Neuron (in vitro differentiated cells): ENCODE data around the gene PLEKHG3.

Experiments used
- H2AFZ ChIP-seq: one replicate; pipeline ENCODE4 v1.6.1; 2013; ENCODE audit warnings: low read depth, mild to moderate bottlenecking, inconsistent platforms, low read length, moderate library complexity
- H3K27me3 ChIP-seq: one replicate; pipeline ENCODE4 v1.6.1; 2013; ENCODE audit warnings: low read length; ENCODE audit not compliant: insufficient read depth
- H3K36me3 ChIP-seq: one replicate; pipeline ENCODE4 v1.6.1; 2013; ENCODE audit warnings: low read length; ENCODE audit not compliant: insufficient read depth
- H3K4me1 ChIP-seq: one replicate; pipeline ENCODE4 v1.6.1; 2013; ENCODE audit warnings: low read length; ENCODE audit not compliant: insufficient read depth
- H3K4me3 ChIP-seq: 2 replicates; pipeline ENCODE4 v1.5.1; 2013; ENCODE audit warnings: mild to moderate bottlenecking, low read length, moderate library complexity
- H3K9me3 ChIP-seq: one replicate; pipeline ENCODE4 v1.6.1; 2013; ENCODE audit warnings: low read length

The PLEKHG3 gene

GRCh38 chr14:64755781-64756221 is 51.6 kb downstream of the PLEKHG3 start:
- peaks cover 10% of the 10 kb centered on the region for H3K4me1 ChIP-seq
- H3K27me3 ChIP-seq, result peaks cover 14% of the 10 kb centered on the region
- no peak overlapping the region for H2AFZ ChIP-seq
- no peaks in the 10 kb centered on the region for H3K9me3 ChIP-seq
- no peaks in the 10 kb centered on the region for H3K36me3 ChIP-seq
- no peak overlapping the region for H3K4me3 ChIP-seq

GRCh38 chr14:64756712-64757111 is 52.5 kb downstream of the PLEKHG3 start:
- Histone ChIP-seq H3K4me1 (peaks cover 10% of the 10 kb centered on the region), H3K4me3 (no peak overlapping the region), H3K36me3 (no peaks in the 10 kb centered on the region)

GRCh38 chr14:64757601-64758000 is 53.4 kb downstream of the PLEKHG3 start:
- H2AFZ ChIP-seq, result no peak overlapping the region
- no peaks in the 10 kb centered on the region for H3K36me3 ChIP-seq
- no peaks in the 10 kb centered on the region for H3K9me3 ChIP-seq
- no peak overlapping the region for H3K4me3 ChIP-seq
- H3K27me3 ChIP-seq, result peaks cover 32% of the 10 kb centered on the region
- H3K4me1 ChIP-seq, result peaks cover 10% of the 10 kb centered on the region

More at GRCh38 chr14:64756712-64757111, 52.5 kb downstream of the PLEKHG3 start:
- Histone ChIP-seq H3K27me3 (peaks cover 23% of the 10 kb centered on the region), H3K9me3 (no peaks in the 10 kb centered on the region), H2AFZ (no peak overlapping the region)

- Histone ChIP-seq H3K36me3 (no peaks in the 10 kb centered on the region), H3K4me1 (peaks cover 10% of the 10 kb centered on the region), H3K4me3 (no peak overlapping the region), H3K27me3 (peaks cover 36% of the 10 kb centered on the region), H3K9me3 (no peaks in the 10 kb centered on the region), H2AFZ (no peak overlapping the region)
These were observed 53.8 kb downstream of the PLEKHG3 start for GRCh38 chr14:64758025-64758521.

- peaks cover 10% of the 10 kb centered on the region for H3K4me1 ChIP-seq
These were observed 54.7 kb downstream of the PLEKHG3 start for GRCh38 chr14:64758691-64759554.

GRCh38 chr14:64759555-64759938 is 55.3 kb downstream of the PLEKHG3 start:
- H3K27me3 ChIP-seq, result peaks cover 48% of the 10 kb centered on the region
- no peak overlapping the region for H3K4me3 ChIP-seq
- H3K9me3 ChIP-seq, result no peaks in the 10 kb centered on the region
- H2AFZ ChIP-seq, result no peak overlapping the region
- H3K36me3 ChIP-seq, result no peaks in the 10 kb centered on the region
- peaks cover 10% of the 10 kb centered on the region for H3K4me1 ChIP-seq

More at GRCh38 chr14:64758691-64759554, 54.7 kb downstream of the PLEKHG3 start:
- Histone ChIP-seq H3K27me3 (peaks cover 45% of the 10 kb centered on the region), H2AFZ (no peak overlapping the region), H3K36me3 (no peaks in the 10 kb centered on the region), H3K4me3 (no peak overlapping the region), H3K9me3 (no peaks in the 10 kb centered on the region)

GRCh38 chr14:64760146-64760755 is 56.0 kb downstream of the PLEKHG3 start:
- H3K9me3 ChIP-seq, result no peaks in the 10 kb centered on the region
- H3K27me3 ChIP-seq, result peaks cover 48% of the 10 kb centered on the region
- H3K4me3 ChIP-seq, result no peak overlapping the region
- peaks cover 10% of the 10 kb centered on the region for H3K4me1 ChIP-seq
- H2AFZ ChIP-seq, result no peak overlapping the region
- no peaks in the 10 kb centered on the region for H3K36me3 ChIP-seq

- H2AFZ ChIP-seq, result no peak overlapping the region
- no peaks in the 10 kb centered on the region for H3K36me3 ChIP-seq
- peaks cover 48% of the 10 kb centered on the region for H3K27me3 ChIP-seq
- peaks cover 10% of the 10 kb centered on the region for H3K4me1 ChIP-seq
- H3K4me3 ChIP-seq, result no peak overlapping the region
- H3K9me3 ChIP-seq, result no peaks in the 10 kb centered on the region
These were observed 56.7 kb downstream of the PLEKHG3 start for GRCh38 chr14:64760916-64761315.

- Histone ChIP-seq H3K4me1 (peaks cover 10% of the 10 kb centered on the region), H3K9me3 (no peaks in the 10 kb centered on the region), H3K36me3 (no peaks in the 10 kb centered on the region), H3K4me3 (no peak overlapping the region), H2AFZ (no peak overlapping the region), H3K27me3 (peaks cover 48% of the 10 kb centered on the region)
These were observed 57.3 kb downstream of the PLEKHG3 start for GRCh38 chr14:64761441-64762043.

GRCh38 chr14:64762044-64763034 is 58.1 kb downstream of the PLEKHG3 start:
- no peak overlapping the region for H3K4me3 ChIP-seq
- H3K27me3 ChIP-seq, result peaks cover 48% of the 10 kb centered on the region
- H2AFZ ChIP-seq, result no peak overlapping the region
- no peaks in the 10 kb centered on the region for H3K9me3 ChIP-seq
- H3K36me3 ChIP-seq, result no peaks in the 10 kb centered on the region
- peaks cover 10% of the 10 kb centered on the region for H3K4me1 ChIP-seq

- Histone ChIP-seq H3K4me1 (peaks cover 8% of the 10 kb centered on the region), H3K9me3 (no peaks in the 10 kb centered on the region), H3K36me3 (no peaks in the 10 kb centered on the region), H2AFZ (no peak overlapping the region), H3K4me3 (no peak overlapping the region), H3K27me3 (peaks cover 48% of the 10 kb centered on the region)
These were observed 59.0 kb downstream of the PLEKHG3 start for GRCh38 chr14:64763085-64763782.
